ENCODE data around the gene STAMBP.

STAMBP gene

DNA sequence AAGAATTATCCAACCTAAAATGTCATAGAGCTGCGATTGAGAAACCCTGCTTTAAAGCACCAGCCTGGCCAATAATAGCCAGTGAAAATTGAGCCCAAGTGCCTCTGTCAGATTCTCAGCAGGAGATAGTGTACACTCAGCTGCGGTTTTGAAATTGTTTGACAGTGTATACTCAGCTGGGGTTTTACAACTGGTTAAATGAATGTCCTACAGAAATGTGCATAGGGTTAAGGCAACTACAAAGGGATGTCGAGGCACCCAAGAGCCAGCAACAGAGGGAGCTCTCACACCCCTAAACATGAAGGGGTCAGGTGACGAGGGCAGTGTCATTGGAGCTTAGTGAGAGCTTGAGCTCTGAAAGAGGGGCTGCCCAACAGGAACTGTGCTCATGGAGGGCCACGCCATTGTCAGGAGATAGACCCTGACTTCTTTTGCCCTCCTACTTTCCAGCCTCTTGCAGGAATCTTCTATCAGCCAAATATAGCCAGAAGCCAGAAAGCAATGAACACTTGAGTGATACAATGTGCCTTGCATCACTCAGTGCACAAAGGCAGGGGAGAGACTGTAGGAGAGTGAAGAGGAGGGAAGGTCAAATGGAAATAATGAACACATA, 79.2 kb downstream of the STAMBP start:
- TF ChIP-seq, protein P1, sequence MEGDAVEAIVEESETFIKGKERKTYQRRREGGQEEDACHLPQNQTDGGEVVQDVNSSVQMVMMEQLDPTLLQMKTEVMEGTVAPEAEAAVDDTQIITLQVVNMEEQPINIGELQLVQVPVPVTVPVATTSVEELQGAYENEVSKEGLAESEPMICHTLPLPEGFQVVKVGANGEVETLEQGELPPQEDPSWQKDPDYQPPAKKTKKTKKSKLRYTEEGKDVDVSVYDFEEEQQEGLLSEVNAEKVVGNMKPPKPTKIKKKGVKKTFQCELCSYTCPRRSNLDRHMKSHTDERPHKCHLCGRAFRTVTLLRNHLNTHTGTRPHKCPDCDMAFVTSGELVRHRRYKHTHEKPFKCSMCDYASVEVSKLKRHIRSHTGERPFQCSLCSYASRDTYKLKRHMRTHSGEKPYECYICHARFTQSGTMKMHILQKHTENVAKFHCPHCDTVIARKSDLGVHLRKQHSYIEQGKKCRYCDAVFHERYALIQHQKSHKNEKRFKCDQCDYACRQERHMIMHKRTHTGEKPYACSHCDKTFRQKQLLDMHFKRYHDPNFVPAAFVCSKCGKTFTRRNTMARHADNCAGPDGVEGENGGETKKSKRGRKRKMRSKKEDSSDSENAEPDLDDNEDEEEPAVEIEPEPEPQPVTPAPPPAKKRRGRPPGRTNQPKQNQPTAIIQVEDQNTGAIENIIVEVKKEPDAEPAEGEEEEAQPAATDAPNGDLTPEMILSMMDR (IDR thresholded peaks at IDR 0.05; ENCODE audit: control extremely low read depth, extremely low read depth, low read depth, missing control alignments): peak; percentile 61
- ChIA-PET CTCF (interaction anchor here (0.6 to 7.8 kb wide), 28 partner anchors 9 to 342 kb away, joined by 3 to 72 read pairs (median 4); partner anchors contain the start of genes ACTG2, BOLA3, MOB1A and STAMBP), POLR2A (interaction anchor here (0.5 kb wide), 1 partner anchor 274 kb away, joined by 4 read pairs; no protein-coding TSS in a partner anchor)

GRCh38 chr2:73908689-73909652, 80.2 kb downstream of the STAMBP start:
- TF ChIP-seq, protein P1 (IDR thresholded peaks at IDR 0.05; ENCODE audit: control extremely low read depth, extremely low read depth, low read depth, missing control alignments): no peak
- CTCF ChIA-PET: interaction anchor here (1.2 to 7.8 kb wide), 11 partner anchors 10 to 239 kb away, joined by 3 to 72 read pairs (median 9); partner anchors contain the start of genes ACTG2 and BOLA3
- no peak for DNase-seq (ENCODE audit: extremely low spot score)
- POLR2A ChIA-PET: no interaction called here

More for the DNA sequence above, 79.2 kb downstream of the STAMBP start:
- peak; percentile 76 for DNase-seq (ENCODE audit: extremely low spot score)

DNA sequence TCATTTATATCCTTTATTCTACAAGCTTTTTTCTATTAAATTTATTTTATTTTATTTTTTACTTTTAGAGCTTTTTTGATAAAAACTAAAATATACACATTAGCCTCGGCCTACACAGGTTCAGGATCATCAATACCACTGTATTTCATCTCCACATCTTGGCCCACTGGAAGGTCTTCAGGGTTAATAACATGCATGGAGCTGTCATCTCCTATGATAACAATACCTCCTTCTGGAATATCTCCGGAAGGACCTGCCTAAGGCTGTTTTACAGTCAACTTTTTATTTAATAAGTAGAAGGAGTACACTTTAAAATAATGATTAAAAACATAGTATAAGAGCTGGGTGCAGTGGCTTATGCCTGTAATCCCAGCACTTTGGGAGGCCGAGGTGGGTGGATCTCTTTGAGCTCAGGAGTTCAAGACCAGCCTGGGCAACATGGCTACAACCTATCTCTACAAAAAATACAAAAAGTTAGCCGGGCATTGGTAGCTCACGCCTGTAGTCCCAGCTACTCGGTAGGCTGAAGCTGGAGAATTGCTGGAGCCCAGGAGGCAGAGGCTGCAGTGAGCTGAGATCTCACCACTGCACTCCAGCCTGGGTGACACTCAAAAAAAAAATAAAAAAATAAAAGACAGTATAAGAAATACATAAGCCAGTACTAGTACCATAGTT, 82.2 kb downstream of the STAMBP start:
- CTCF ChIA-PET: interaction anchor here (0.8 to 7.8 kb wide), 14 partner anchors 9 to 236 kb away, joined by 3 to 72 read pairs (median 4); no protein-coding TSS in a partner anchor
- POLR2A ChIA-PET: no interaction called here
- TF ChIP-seq, protein P1 (IDR thresholded peaks at IDR 0.05; ENCODE audit: control extremely low read depth, extremely low read depth, low read depth, missing control alignments): no peak
- no peak for DNase-seq (ENCODE audit: extremely low spot score)

GRCh38 chr2:73911548-73912208, 82.9 kb downstream of the STAMBP start:
- ChIA-PET POLR2A (no interaction called here), CTCF (interaction anchor here (0.8 to 7.8 kb wide), 11 partner anchors 9 to 236 kb away, joined by 3 to 72 read pairs (median 4); no protein-coding TSS in a partner anchor)
- no peak for DNase-seq (ENCODE audit: extremely low spot score)
- TF ChIP-seq, protein P1 (IDR thresholded peaks at IDR 0.05; ENCODE audit: control extremely low read depth, extremely low read depth, low read depth, missing control alignments): no peak

- ChIA-PET POLR2A (no interaction called here), CTCF (interaction anchor here (0.7 to 7.8 kb wide), 2 partner anchors 7 to 23 kb away, joined by 3 to 72 read pairs; no protein-coding TSS in a partner anchor)
These were observed 84.8 kb downstream of the STAMBP start for GRCh38 chr2:73913414-73914054.

More at GRCh38 chr2:73913414-73914054, 84.8 kb downstream of the STAMBP start:
- DNase-seq (ENCODE audit: extremely low spot score): no peak
- TF ChIP-seq, protein P1 (IDR thresholded peaks at IDR 0.05; ENCODE audit: control extremely low read depth, extremely low read depth, low read depth, missing control alignments): no peak

All from GM10248 (cell line).